Measurements from ENCODE around the gene OR5AL1.
"Not testable (repeated sequence)": the region's sequence is repeated elsewhere in the genome, so short reads cannot be mapped to it uniquely, and the experiment has no call there.

The OR5AL1 gene

DNA sequence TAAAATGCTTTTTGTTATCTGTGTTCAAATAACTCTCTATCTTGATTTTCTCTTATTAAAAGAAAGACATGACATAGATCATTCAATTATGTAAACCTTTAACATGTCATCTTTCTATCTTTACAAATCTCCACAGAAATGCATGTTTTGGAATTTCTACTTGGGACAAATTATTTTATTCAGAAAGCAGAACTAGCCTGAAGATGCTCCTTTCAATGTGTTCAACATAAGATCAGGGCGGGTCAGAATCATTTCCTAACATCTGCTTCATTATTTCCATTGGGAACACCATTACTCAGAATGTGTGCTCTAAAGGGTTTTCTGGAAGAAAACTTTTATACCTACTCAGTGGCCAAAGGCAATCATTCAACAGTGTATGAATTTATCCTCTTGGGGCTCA, at the start of gene OR5AL1:
OR5AL1 (plus strand) TSS at position 301 of the 400 bp plus-strand sequence.
- DNase-seq (ENCODE audit: low read depth in 3 of 3, low spot score in 1 of 3): no peak

DNA sequence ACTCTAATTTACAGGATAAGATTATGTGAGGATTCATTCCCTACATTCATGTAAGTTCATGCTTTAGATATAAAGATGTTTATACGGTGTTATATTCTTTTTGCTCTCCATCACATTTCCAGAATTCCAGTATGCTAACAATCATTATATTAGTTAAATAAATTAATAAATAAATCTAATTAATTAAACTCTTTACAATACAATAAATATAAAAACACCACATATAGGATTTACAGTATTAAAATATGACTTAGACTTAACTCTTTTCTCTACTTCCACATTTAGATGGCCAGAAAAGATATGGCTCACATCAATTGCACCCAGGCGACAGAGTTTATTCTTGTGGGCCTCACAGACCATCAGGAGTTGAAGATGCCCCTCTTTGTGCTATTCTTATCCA, 37.2 kb upstream of the OR5AL1 start, which contains the start of gene OR8U1:
OR8U1 (plus strand) TSS at position 301 of the 400 bp plus-strand sequence; CDS start at position 301, 0 bp downstream.
- no peak for DNase-seq (ENCODE audit: low read depth in 3 of 3, low spot score in 1 of 3)

DNA sequence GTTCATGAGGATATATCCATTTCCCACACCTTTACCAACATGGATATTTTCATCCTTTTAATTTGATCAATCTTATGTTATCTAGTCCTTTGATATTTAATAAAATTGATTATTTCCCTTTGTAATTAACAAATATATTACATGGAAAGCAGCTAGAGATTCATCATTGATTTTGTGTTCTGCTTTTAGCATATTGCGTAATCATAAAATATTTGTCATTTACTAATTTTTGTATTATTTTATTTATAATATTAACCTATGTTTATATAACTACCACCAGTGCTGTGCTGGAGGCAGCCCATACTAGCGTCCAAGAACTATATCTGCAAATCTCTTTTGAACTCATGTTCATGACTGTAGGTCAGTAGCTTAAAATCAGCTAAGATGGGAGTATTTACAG, 32.4 kb upstream of the OR5AL1 start:
- DNase-seq (ENCODE audit: low read depth in 3 of 3, low spot score in 1 of 3): no peak

DNA sequence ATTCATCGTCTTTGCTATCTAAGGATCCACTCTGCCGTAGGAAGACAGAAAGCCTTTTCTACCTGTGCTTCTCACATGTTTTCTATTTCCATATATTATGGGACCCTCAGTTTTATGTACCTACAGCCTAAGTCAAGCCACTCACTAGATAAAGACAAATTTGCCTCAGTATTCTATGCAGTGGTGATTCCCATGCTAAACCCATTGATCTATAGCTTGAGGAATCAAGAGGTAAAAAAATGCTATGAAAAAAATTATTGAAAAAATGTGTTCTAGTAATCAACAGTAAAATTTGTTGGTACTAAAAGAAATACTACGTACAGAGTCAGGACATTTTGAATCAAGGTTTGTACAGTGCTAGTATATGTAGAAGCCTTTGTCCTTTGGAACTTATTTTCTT, 18.1 kb upstream of the OR5AL1 start:
- DNase-seq (ENCODE audit: low read depth in 3 of 3, low spot score in 1 of 3): no peak

DNA sequence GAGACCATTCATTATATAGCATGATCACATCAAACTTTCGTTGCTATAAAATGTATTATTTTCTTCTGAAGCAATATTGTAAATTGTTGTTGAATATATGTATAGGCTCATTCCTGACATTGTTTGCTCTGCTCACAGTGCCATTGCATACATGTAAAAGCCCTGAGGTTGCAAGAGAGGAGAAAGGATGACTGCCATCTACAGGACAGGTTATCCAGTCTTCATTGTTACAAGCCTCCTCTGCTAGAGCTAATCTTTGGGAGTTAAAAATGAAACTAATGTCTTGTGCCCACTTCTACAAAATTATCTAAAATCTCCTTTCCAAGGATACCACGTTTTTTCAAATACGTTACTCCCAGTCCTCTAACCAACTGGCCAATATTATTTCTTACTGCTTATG, 16.4 kb upstream of the OR5AL1 start:
- no peak for DNase-seq (ENCODE audit: low read depth in 3 of 3, low spot score in 1 of 3)

DNA sequence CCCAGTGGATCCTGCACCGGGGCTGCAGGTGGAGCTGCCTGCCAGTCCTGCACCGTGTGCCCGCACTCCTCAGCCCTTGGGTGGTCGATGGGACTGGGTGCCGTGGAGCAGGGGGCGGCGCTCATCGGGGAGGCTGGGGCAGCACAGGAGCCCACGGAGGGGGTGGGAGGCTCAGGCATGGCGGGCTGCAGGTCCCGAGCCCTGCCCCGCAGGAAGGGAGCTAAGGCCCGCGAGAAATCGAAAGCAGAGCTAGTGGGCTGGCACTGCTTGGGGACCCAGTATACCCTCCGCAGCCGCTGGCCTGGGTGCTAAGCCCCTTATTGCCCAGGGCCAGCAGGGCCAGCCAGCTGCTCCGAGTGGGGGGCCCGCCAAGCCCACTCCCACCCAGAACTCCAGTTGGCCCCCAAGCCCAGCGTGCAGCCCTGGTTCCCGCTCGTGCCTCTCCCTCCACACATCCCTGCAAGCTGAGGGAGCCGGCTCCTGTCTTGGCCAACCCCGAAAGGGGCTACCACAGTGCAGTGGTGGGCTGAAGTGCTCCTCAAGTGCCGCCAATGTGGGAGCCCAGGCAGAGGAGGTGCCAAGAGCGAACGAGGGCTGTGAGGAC, 10.5 kb upstream of the OR5AL1 start:
- not testable (repeated sequence) for DNase-seq (ENCODE audit: low read depth in 3 of 3, low spot score in 1 of 3)

DNA sequence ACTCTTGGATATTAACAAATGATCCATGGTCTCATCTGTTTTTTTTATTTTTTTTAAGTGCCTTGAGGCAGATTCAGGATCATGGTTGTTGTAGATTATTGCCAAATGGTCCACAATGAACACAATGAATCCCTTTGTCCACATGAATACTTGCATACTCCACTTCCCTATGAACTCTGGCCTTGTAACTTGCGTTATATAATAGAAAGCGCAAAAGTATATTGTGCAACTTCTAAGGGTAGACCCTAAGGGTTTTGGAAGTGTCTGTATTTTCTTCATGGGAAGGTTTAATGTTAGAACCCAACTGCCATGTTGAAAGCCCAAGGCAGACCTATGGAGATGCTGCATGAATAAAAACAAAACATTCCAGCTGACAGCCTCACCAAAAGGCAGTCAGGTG, 8.1 kb upstream of the OR5AL1 start:
- DNase-seq (ENCODE audit: low read depth in 3 of 3, low spot score in 1 of 3): no peak

DNA sequence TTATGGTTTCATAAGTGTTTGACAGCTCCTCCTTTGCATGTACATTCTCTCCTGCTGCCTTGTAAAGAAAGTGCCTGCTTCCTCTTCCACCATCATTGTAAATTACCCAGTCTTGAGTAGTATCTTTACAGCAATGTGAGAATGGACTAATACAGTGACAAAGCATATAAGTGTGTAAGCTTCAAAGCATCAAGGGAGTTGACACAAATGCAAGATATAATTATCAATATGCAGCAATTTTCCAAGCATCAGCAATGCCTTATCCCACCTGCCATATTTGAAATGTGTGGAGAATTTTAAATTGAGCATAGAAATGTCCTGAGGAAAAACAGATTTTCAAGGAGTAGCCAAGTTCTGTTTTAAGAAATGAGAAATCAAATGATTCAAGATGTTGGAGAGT, 1.7 kb upstream of the OR5AL1 start:
- DNase-seq (ENCODE audit: low read depth in 3 of 3, low spot score in 1 of 3): no peak

DNA sequence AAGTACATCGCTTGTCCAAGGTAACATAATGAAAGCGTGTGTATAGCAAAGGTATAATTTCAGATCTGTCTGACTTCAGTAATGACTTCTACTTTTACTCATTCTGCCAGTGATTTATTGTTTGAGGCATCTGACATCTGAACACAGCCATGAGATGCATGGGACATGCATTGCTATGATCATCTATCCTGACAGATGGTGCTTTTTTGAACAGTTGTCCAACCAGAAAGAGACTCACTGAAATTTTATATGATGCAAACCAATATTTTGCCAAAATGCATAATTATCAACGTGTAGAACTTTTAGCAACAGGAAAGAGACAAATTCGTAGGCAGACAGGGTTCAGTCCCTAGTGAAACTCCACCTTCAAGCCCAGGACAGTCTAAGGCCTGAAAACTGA, 41.0 kb downstream of the OR5AL1 start:
- DNase-seq (ENCODE audit: low read depth in 3 of 3, low spot score in 1 of 3): no peak

DNA sequence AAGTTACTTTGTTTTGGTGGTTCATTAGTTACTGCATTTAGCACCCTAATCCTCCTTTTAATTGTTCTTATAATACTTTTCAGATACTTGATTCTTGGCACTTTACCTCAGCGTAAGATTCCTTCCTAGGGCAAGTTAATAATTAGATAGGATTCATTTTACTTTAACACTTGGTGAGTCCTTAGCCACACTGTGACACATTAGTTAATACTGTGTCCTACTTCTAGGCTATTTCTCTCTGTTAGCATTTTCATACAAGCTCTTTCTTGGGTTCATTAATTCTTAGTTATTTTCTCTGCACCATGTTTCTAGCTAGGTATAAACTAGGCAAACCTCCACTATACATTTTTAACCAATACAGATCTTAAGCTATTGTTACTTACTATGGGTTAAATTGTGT, 44.6 kb downstream of the OR5AL1 start:
- DNase-seq (ENCODE audit: low read depth in 3 of 3, low spot score in 1 of 3): no peak
